Psoas muscle (tissue), 8 donors: ENCODE data around the gene RRP15. TPM values are rescaled to one million over a fixed set of nuclear protein-coding genes. Genes with fewer than 3 reads are reported as not detected.

ENCODE experiments used
- ATAC-seq, 4 donors: fragments of 200-7000 bp; cut with Tn5 transposase; one replicate each; pipeline ENCODE4 v1.9.1; 2020; ENCODE audit warnings: moderate library complexity in 3 of 4, mild to moderate bottlenecking in 2 of 4
- DNase-seq, 2 donors: peaks; one replicate each; pipeline ENCODE4 v3.0.0-alpha.2; 2020
- H3K27ac ChIP-seq: fragments of 200-600 bp; one replicate; pipeline ENCODE4 v1.8.0; 2022
- H3K27me3 ChIP-seq, 3 donors: fragments of 200-600 bp in 1 of 3; one replicate each; pipeline versions ENCODE4 v1.6.1 to v1.8.0; 2013 to 2022; ENCODE audit warnings: low read length in 2 of 3, mild to moderate bottlenecking in 2 of 3, moderate library complexity in 1 of 3; ENCODE audit not compliant: insufficient read depth in 3 of 3
- H3K36me3 ChIP-seq, 2 donors: fragments of 200-600 bp in 1 of 2; one replicate each; pipeline versions ENCODE4 v1.6.1 to v1.8.0; 2013 to 2022; ENCODE audit warnings: low read depth in 1 of 2, mild to moderate bottlenecking in 1 of 2, moderate library complexity in 1 of 2; ENCODE audit not compliant: insufficient read depth in 1 of 2
- H3K4me1 ChIP-seq: fragments of 200-600 bp; one replicate; pipeline ENCODE4 v1.8.0; 2022
- H3K4me3 ChIP-seq: fragments of 200-600 bp; one replicate; pipeline ENCODE4 v1.8.0; 2022; ENCODE audit warnings: mild to moderate bottlenecking
- H3K9me3 ChIP-seq: fragments of 200-600 bp; one replicate; pipeline ENCODE4 v1.8.0; 2022
- CTCF ChIP-seq: fragments of 200-600 bp; IDR thresholded peaks from one replicate; pipeline ENCODE4 v1.8.0; 2022; ENCODE audit warnings: antibody characterized with exemption
- WGBS, 3 donors: extraction: QIAGEN DNeasy Blood & Tissue Kit; methylation state at CpG; one replicate each; pipeline versions ENCODE4 v1.1.6 to v1.1.7; 2013; 5-methylcytosine and 5-hydroxymethylcytosine counted together
- intact Hi-C, 2 donors: fragments of 100-400 bp; cut with DNase I; formaldehyde crosslinking; loops; one replicate each; pipeline versions ENCODE4 v1.11.0 to v1.14.2; 2022
- polyA plus RNA-seq, 3 donors: library from polyadenylated mRNA; stranded (reverse); fragments of 200-250 nt; gene quantifications; one replicate each; pipeline ENCODE4 v1.2.3, GENCODE V29; 2013
- total RNA-seq, 4 donors: library from RNA; stranded (reverse); fragmentation: NEBNext Ultra II Directional in 2 of 4; extraction: Animal tissue kit (Norgen Biotek cat#: 25700) in 2 of 4; gene quantifications; one replicate each; pipeline versions ENCODE4 v1.2.1 to v1.2.4, GENCODE V29; 2021 to 2023
- donor health status: healthy with polysubstance abuse.
- donor health status: DM: no; HTN: no; CAD: no; lungs with moderate emphysema.
- donor health status: Bipolar disorder and iron deficiency.
- donor health status: healthy.
- donor health status: DM: yes; HTN: yes; CAD: no.
- donor health status: DM: no; HTN: no; CAD: no.
- donor health status: DM: no; HTN: no; CAD: no.
- donor health status: DM: yes; HTN: yes; CAD: no.

RRP15 gene
- total and polyA plus RNA-seq, 7 donors, result 10.1 to 58.4 (median 32.0) TPM

DNA sequence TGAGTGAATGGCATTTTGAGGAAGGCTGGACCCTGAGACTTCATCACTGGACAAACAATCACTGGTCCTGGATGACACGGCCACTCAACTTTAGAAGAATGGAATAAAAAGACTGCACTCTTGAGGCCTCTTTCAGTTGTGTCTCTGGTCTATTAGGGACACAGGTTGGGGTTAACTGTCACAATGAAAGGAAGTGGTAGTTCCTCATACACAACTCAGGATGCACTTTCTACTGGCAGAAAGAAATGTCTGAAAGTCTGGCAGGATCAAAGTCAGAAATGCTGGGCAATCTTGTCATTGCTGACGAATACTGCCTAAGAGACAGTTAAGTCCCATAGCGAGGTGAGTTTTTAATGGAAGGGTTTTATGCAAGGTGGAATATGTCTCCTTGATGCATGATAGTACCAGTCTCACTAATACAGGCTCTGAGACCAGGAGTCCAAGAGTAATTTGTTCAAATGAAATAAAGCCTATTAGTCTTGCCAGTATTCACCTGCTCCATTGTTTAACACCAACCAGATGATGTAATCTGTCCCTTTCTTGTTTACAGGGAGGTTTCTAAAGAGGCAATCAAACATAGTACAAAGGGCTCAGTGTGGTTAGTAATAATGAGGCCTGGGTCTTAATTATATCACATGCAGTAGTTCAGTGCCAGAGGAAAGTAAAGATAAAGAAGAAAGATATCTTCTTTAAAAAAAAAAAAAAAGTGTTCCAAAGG, 11.2 kb upstream of the RRP15 start:
- no peak for DNase-seq
- ATAC-seq, result no peak
- no peak for TF ChIP-seq CTCF
- 65 to 73% (median 66%) methylated on average over 3 of the region's 3 CpGs for WGBS, 3 donors
- intact Hi-C loops, result no loop called here
- Histone ChIP-seq H3K4me3 (no peak overlapping the region), H3K9me3 (no peaks in the 10 kb centered on the region), H3K4me1 (no peaks in the 10 kb centered on the region), H3K36me3 (no peaks in the 10 kb centered on the region), H3K27me3 (peaks cover 0 to 3% (median 0%) of the 10 kb centered on the region in 3 donors), H3K27ac (no peak overlapping the region)

GRCh38 chr1:218274511-218274910, 10.6 kb upstream of the RRP15 start:
- Histone ChIP-seq H3K27ac (no peak overlapping the region), H3K9me3 (no peaks in the 10 kb centered on the region), H3K4me1 (no peaks in the 10 kb centered on the region), H3K36me3 (no peaks in the 10 kb centered on the region), H3K27me3 (peaks cover 0 to 3% (median 0%) of the 10 kb centered on the region in 3 donors), H3K4me3 (no peak overlapping the region)
- intact Hi-C loops, result no loop called here
- no peak for ATAC-seq
- WGBS, 3 donors, result 76 to 87% (median 81%) methylated on average over 2 of the region's 2 CpGs
- DNase-seq, result no peak
- TF ChIP-seq CTCF, result no peak

DNA sequence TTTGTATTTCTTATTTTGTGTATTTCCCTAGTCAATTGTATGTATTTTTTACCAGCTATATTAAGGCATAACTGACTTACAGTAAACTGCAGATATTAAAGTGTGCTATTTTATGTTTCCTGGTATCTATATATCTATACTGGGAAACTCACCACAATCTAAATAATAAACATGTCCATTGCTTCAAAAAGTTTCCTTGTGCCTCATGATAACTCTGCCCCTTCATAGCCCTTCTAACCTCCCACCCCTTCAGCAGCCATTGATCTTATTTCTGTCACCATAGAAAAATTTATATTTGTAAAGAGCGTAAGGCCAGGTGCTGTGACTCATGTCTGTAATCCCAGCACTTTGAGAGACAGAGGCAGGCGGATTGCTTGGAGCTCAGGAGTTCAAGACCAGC, 9.3 kb upstream of the RRP15 start:
- no peak for TF ChIP-seq CTCF
- 62 to 75% (median 65%) methylated on average over 2 of the region's 2 CpGs for WGBS, 3 donors
- no peak for DNase-seq
- intact Hi-C loops, result no loop called here
- Histone ChIP-seq H3K9me3 (no peaks in the 10 kb centered on the region), H3K4me3 (no peak overlapping the region), H3K4me1 (no peaks in the 10 kb centered on the region), H3K36me3 (no peaks in the 10 kb centered on the region), H3K27ac (no peak overlapping the region), H3K27me3 (peaks cover 0 to 3% (median 0%) of the 10 kb centered on the region in 3 donors)
- no peak for ATAC-seq

DNA sequence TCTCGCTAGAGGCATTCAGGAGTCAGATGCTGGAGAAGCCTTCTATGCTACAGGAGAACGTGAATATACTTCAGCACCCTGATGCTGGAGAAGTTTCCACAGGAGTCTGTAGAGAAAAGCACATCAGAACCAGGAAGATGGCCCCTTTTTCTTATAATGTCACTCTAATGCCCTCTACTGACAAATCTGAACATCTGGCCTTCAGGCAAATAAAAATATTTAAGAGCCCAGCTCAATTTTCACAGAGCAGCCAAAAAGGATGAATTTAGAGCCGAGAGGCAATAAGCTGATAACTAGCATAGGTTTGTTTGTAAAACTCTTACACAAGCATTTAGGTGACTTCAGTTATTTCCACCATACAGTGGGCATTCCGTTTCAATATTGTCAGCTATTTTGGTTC, 3.8 kb upstream of the RRP15 start:
- Histone ChIP-seq H3K9me3 (no peaks in the 10 kb centered on the region), H3K4me3 (no peak overlapping the region), H3K27me3 (peaks cover 0 to 2% (median 0%) of the 10 kb centered on the region in 3 donors), H3K36me3 (no peaks in the 10 kb centered on the region), H3K27ac (no peak overlapping the region), H3K4me1 (peaks cover 3% of the 10 kb centered on the region)
- ATAC-seq (no peak), DNase-seq (no peak)
- 82 to 93% (median 86%) methylated on average over 4 of the region's 4 CpGs for WGBS, 3 donors
- no peak for TF ChIP-seq CTCF
- intact Hi-C loops, result no loop called here
